CD14-positive monocyte (primary cell): Measurements from ENCODE around the gene PDE11A. TPM values are rescaled to one million over a fixed set of nuclear protein-coding genes. Genes with fewer than 3 reads are reported as not detected.

Source experiments
- DNase-seq, 3 donors: peaks; one replicate each; pipeline ENCODE4 v3.0.0-alpha.2; 2011 to 2022
- H2AFZ ChIP-seq: 2 replicates; pipeline ENCODE4 v1.6.0; 2012; ENCODE audit warnings: mild to moderate bottlenecking, low read depth, low read length, inconsistent platforms; ENCODE audit not compliant: insufficient read depth, poor library complexity, severe bottlenecking
- H3K27ac ChIP-seq, 2 donors: 1 replicate in 1 of 2; 2 replicates in 1 of 2; pipeline ENCODE4 v1.5.1; 2012 to 2013; ENCODE audit warnings: low read length in 2 of 2, control low read depth in 1 of 2, inconsistent platforms in 1 of 2, low read depth in 1 of 2, mild to moderate bottlenecking in 1 of 2
- H3K27me3 ChIP-seq, 2 donors: one replicate each; pipeline versions ENCODE4 v1.6.0 to v1.6.1; 2011 to 2013; ENCODE audit warnings: low read length in 2 of 2; ENCODE audit not compliant: control insufficient read depth in 2 of 2, insufficient read depth in 2 of 2
- H3K36me3 ChIP-seq, 2 donors: replicated peaks in 1 of 2; 1 replicate in 1 of 2; 2 replicates in 1 of 2; pipeline versions ENCODE4 v1.5.1 to v1.6.1; 2012 to 2013; ENCODE audit warnings: low read length in 2 of 2, control low read depth in 1 of 2, inconsistent platforms in 1 of 2, mild to moderate bottlenecking in 1 of 2; ENCODE audit not compliant: insufficient read depth in 2 of 2, control insufficient read depth in 1 of 2
- H3K4me1 ChIP-seq, 2 donors: 1 replicate in 1 of 2; 2 replicates in 1 of 2; pipeline versions ENCODE4 v1.5.1 to v1.6.1; 2012 to 2013; ENCODE audit warnings: low read length in 2 of 2, control low read depth in 1 of 2, inconsistent platforms in 1 of 2, mild to moderate bottlenecking in 1 of 2, moderate library complexity in 1 of 2; ENCODE audit not compliant: insufficient read depth in 2 of 2, control insufficient read depth in 1 of 2
- H3K4me2 ChIP-seq: replicated peaks from 2 replicates; pipeline ENCODE3; 2012; ENCODE audit warnings: low read length, moderate library complexity, mild to moderate bottlenecking; ENCODE audit not compliant: poor library complexity, severe bottlenecking; ENCODE audit errors: extremely low read depth
- H3K4me3 ChIP-seq, 3 experiments: fragments of 200-600 bp in 1 of 3; sonication (generic) in 1 of 3; replicated peaks in 1 of 3; 1 replicate in 2 of 3; 2 replicates in 1 of 3; pipeline ENCODE4 v1.5.1; 2011 to 2013; ENCODE audit warnings: low read length in 3 of 3, mild to moderate bottlenecking in 3 of 3, control low read depth in 2 of 3, low read depth in 2 of 3, inconsistent platforms in 1 of 3, moderate library complexity in 1 of 3
- H3K79me2 ChIP-seq: 2 replicates; pipeline ENCODE4 v1.6.0; 2012; ENCODE audit warnings: mild to moderate bottlenecking, control low read depth, inconsistent platforms, low read length, moderate library complexity; ENCODE audit not compliant: insufficient read depth
- H3K9ac ChIP-seq: 2 replicates; pipeline ENCODE4 v1.6.0; 2017; ENCODE audit warnings: low read length, mild to moderate bottlenecking; ENCODE audit not compliant: insufficient read depth, poor library complexity, severe bottlenecking
- H3K9me3 ChIP-seq, 2 donors: replicated peaks in 1 of 2; 1 replicate in 1 of 2; 2 replicates in 1 of 2; pipeline versions ENCODE4 v1.5.1 to v1.6.1; 2012 to 2013; ENCODE audit warnings: low read length in 2 of 2, control low read depth in 1 of 2; ENCODE audit not compliant: control insufficient read depth in 1 of 2, insufficient read depth in 1 of 2
- H4K20me1 ChIP-seq: 2 replicates; pipeline ENCODE4 v1.6.0; 2012; ENCODE audit warnings: mild to moderate bottlenecking, low read length, control low read depth, moderate library complexity; ENCODE audit not compliant: insufficient read depth
- H3K27ac Mint-ChIP-seq, 7 donors: one replicate each; pipeline ENCODE4 v1.8.0; 2020; ENCODE audit warnings: mild to moderate bottlenecking in 7 of 7, mixed read lengths in 7 of 7, moderate library complexity in 6 of 7, inconsistent platforms in 2 of 7
- H3K27me3 Mint-ChIP-seq, 3 donors: one replicate each; pipeline ENCODE4 v1.8.0; 2021 to 2022; ENCODE audit warnings: low read depth in 3 of 3, mild to moderate bottlenecking in 3 of 3, mixed read lengths in 3 of 3, moderate library complexity in 3 of 3, inconsistent platforms in 1 of 3
- H3K36me3 Mint-ChIP-seq, 2 donors: one replicate each; pipeline ENCODE4 v1.8.0; 2020; ENCODE audit warnings: mixed read lengths in 2 of 2, inconsistent platforms in 1 of 2, mild to moderate bottlenecking in 1 of 2
- H3K4me1 Mint-ChIP-seq: one replicate; pipeline ENCODE4 v1.8.0; 2020; ENCODE audit warnings: mild to moderate bottlenecking, mixed read lengths
- H3K4me3 Mint-ChIP-seq, 2 donors: one replicate each; pipeline ENCODE4 v1.8.0; 2020; ENCODE audit warnings: mild to moderate bottlenecking in 2 of 2, mixed read lengths in 2 of 2, moderate library complexity in 1 of 2
- H3K9me3 Mint-ChIP-seq, 7 donors: one replicate each; pipeline ENCODE4 v1.8.0; 2020 to 2022; ENCODE audit warnings: mixed read lengths in 7 of 7, mild to moderate bottlenecking in 6 of 7, moderate library complexity in 6 of 7, inconsistent platforms in 2 of 7
- CTCF ChIP-seq: fragments of 200-600 bp; IDR thresholded peaks from one replicate; pipeline ENCODE4 v1.8.0; 2022; ENCODE audit warnings: antibody characterized with exemption, mild to moderate bottlenecking
- WGBS: methylation state at CpG from one replicate; pipeline ENCODE4 v1.1.5; 2013; ENCODE audit warnings: missing lambda C conversion rate; ENCODE audit not compliant: insufficient coverage; 5-methylcytosine and 5-hydroxymethylcytosine counted together
- intact Hi-C, 2 donors: fragments of 100-400 bp; cut with micrococcal nuclease; formaldehyde crosslinking; loops; one replicate each; pipeline versions ENCODE4 v1.15.0 to v1.15.1; 2023
- polyA plus RNA-seq, 3 donors: library from polyadenylated mRNA; depleted of rRNA in 1 of 3; unstranded in 2 of 3; stranded (reverse) in 1 of 3; fragments of 300-500 nt in 2 of 3; fragments of >200 nt in 1 of 3; fragmentation: Illumina TruSeq in 2 of 3; gene quantifications; 1 replicate in 2 of 3; 2 replicates in 1 of 3; pipeline ENCODE4 v1.2.3, GENCODE V29; 2012 to 2021

The PDE11A gene
- polyA plus RNA-seq, 3 donors, result not detected

DNA sequence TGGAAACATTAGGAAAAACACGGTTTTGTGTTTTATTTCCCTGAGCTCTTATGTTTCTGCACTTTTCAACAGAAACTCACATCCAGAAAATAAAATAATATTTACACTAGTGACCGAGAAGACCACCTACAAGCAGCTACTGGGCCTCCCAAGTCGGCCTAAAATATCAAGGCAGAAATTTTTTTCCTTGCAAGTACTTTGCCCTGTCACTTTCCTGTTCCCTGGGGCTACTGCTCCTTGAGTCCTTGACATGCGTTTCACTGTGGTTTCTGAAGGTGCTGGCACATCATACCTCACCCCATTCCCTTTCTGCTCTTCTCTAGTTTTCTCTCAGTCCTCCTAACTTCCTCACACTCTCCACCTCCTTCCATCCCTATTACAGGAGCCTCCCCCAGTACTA is 400.9 kb downstream of the PDE11A start:
- H3K4me1 Mint-ChIP-seq, result no peaks in the 10 kb centered on the region
- no peak overlapping the region for H3K4me3 ChIP-seq
- no peaks in the 10 kb centered on the region for H4K20me1 ChIP-seq
- intact Hi-C loops, result no loop called here
- H3K79me2 ChIP-seq, result no peaks in the 10 kb centered on the region
- no peak for TF ChIP-seq CTCF
- H3K27ac ChIP-seq, result no peak overlapping the region
- H2AFZ ChIP-seq, result no peak overlapping the region
- H3K27ac Mint-ChIP-seq, result no peak overlapping the region
- H3K9ac ChIP-seq, result no peak overlapping the region
- no peaks in the 10 kb centered on the region for H3K27me3 ChIP-seq
- H3K27me3 Mint-ChIP-seq, result peaks cover 0 to 4% (median 2%) of the 10 kb centered on the region in 3 donors
- WGBS, result 69% methylated on average over 4 of the region's 4 CpGs
- no peak overlapping the region for H3K4me2 ChIP-seq
- H3K9me3 Mint-ChIP-seq, result no peaks in the 10 kb centered on the region
- H3K9me3 ChIP-seq, result no peaks in the 10 kb centered on the region
- H3K36me3 Mint-ChIP-seq, result no peaks in the 10 kb centered on the region
- no peak overlapping the region for H3K4me3 Mint-ChIP-seq
- H3K4me1 ChIP-seq, result no peaks in the 10 kb centered on the region
- DNase-seq, result no peak
- no peaks in the 10 kb centered on the region for H3K36me3 ChIP-seq

DNA sequence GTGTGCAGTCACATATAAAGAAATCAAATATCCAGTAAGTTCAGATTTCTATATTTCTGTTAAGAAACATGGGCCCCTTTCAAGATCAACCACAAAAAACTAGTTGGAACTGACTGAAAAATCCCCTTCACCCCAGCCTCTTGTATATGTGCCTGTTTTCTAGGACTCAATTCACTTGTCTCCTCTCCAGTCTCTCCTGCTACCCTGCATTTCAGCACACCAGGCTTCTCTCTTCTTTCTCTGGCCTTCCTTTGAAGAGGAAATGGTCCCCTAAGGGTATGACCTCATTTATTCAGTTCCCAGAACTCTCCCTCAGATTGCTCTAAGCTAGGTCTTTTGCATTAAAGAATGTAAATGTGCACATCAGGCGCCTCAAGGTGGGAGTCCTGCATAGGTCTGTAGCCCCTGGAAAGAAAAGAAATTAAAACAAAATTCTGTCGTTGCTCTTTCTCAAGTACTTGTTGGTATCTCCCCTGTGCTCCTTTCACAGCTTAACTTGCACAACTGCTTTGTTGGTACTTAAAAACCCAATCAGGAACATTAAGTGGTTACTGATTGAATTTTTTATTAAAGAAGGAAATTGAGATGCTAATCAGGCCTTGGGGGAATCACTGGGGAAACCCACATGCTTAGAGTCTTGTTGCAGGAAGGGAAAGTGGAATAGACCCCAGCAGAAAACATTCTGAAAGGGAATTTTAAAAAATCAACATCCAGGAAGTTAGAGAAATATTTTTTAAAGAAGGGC is 401.6 kb downstream of the PDE11A start:
- no peak overlapping the region for H3K4me2 ChIP-seq
- no CpG with 5 or more reads among the region's 2 CpGs for WGBS

More for the DNA sequence above, 401.6 kb downstream of the PDE11A start:
- H3K4me3 Mint-ChIP-seq, result no peak overlapping the region
- no peaks in the 10 kb centered on the region for H3K36me3 Mint-ChIP-seq
- Histone ChIP-seq H3K36me3 (no peaks in the 10 kb centered on the region), H3K4me3 (no peak overlapping the region), H3K27ac (no peak overlapping the region), H4K20me1 (no peaks in the 10 kb centered on the region), H3K9me3 (no peaks in the 10 kb centered on the region), H3K79me2 (no peaks in the 10 kb centered on the region), H3K9ac (no peak overlapping the region), H2AFZ (no peak overlapping the region), H3K4me1 (no peaks in the 10 kb centered on the region), H3K27me3 (no peaks in the 10 kb centered on the region)
- H3K27me3 Mint-ChIP-seq, result peaks cover 0 to 4% (median 2%) of the 10 kb centered on the region in 3 donors
- no peak overlapping the region for H3K27ac Mint-ChIP-seq
- no peak for TF ChIP-seq CTCF
- no peaks in the 10 kb centered on the region for H3K9me3 Mint-ChIP-seq
- no peaks in the 10 kb centered on the region for H3K4me1 Mint-ChIP-seq
- intact Hi-C loops, result no loop called here
- no peak for DNase-seq
